ENCODE measurements around the gene AKR1C3. TPM values are rescaled to one million over a fixed set of nuclear protein-coding genes. Genes with fewer than 3 reads are reported as not detected.
"Not testable (repeated sequence)": the region's sequence is repeated elsewhere in the genome, so short reads cannot be mapped to it uniquely, and the experiment has no call there.

AKR1C3 gene
- total RNA-seq, 2 experiments from 2014 or later: not detected

GRCh38 chr10:5047912-5048628, 46.1 kb upstream of the AKR1C3 start:
- no peak for TF ChIP-seq CTCF (conservative IDR thresholded peaks at IDR 0.05; ENCODE audit: low read length)
- TF ChIP-seq EZH2phosphoT487 (IDR thresholded peaks at IDR 0.05; ENCODE audit: borderline replicate concordance, low read depth, low read length): no peak
- Histone ChIP-seq H3K9me3 (ENCODE audit: low read length) (no peaks in the 10 kb centered on the region), H3K27ac (ENCODE audit: low read depth, low read length, poor library complexity, severe bottlenecking) (no peak overlapping the region), H3K79me2 (ENCODE audit: insufficient read depth, low read depth, low read length) (no peaks in the 10 kb centered on the region), H3K4me2 (ENCODE audit: low read length) (no peak overlapping the region), H3K4me1 (ENCODE audit: insufficient read depth, low read length, poor library complexity, severe bottlenecking) (no peaks in the 10 kb centered on the region), H3K36me3 (ENCODE audit: insufficient read depth, low read length) (no peaks in the 10 kb centered on the region), H2AFZ (ENCODE audit: low read length) (no peak overlapping the region), H4K20me1 (ENCODE audit: insufficient read depth, low read length) (no peaks in the 10 kb centered on the region), H3K9me2 (ENCODE audit: insufficient read depth, low read length) (no peaks in the 10 kb centered on the region), H3K4me3 (ENCODE audit: low read depth, low read length, poor library complexity, severe bottlenecking) (no peak overlapping the region)
- POLR2A ChIA-PET: interaction anchor here (0.6 kb wide), 1 partner anchor 121 kb away, joined by 3 read pairs; no protein-coding TSS in a partner anchor
- DNase-seq (ENCODE audit: low spot score): no peak
- no TSS peak for BruUV-seq (replicated peaks)
- intact Hi-C loops (cut with micrococcal nuclease; ENCODE audit: unreplicated experiment): no loop called here
- CTCF ChIA-PET (ENCODE audit: unreplicated experiment): no interaction called here

- H4K20me1 ChIP-seq (ENCODE audit: insufficient read depth, low read length); intact Hi-C loops (cut with micrococcal nuclease; ENCODE audit: unreplicated experiment); H2AFZ ChIP-seq (ENCODE audit: low read length); H3K4me3 ChIP-seq (ENCODE audit: low read depth, low read length, poor library complexity, severe bottlenecking); H3K27ac ChIP-seq (ENCODE audit: low read depth, low read length, poor library complexity, severe bottlenecking); H3K9me3 ChIP-seq (ENCODE audit: low read length); DNase-seq (ENCODE audit: low spot score); BruUV-seq (replicated peaks); H3K4me2 ChIP-seq (ENCODE audit: low read length); POLR2A ChIA-PET; H3K79me2 ChIP-seq (ENCODE audit: insufficient read depth, low read depth, low read length); H3K36me3 ChIP-seq (ENCODE audit: insufficient read depth, low read length); CTCF ChIA-PET (ENCODE audit: unreplicated experiment); H3K4me1 ChIP-seq (ENCODE audit: insufficient read depth, low read length, poor library complexity, severe bottlenecking); H3K9me2 ChIP-seq (ENCODE audit: insufficient read depth, low read length): not testable (repeated sequence)
These were observed 41.2 kb upstream of the AKR1C3 start for GRCh38 chr10:5052951-5053500.

GRCh38 chr10:5054831-5055230, 39.4 kb upstream of the AKR1C3 start:
- H2AFZ ChIP-seq (ENCODE audit: low read length); H4K20me1 ChIP-seq (ENCODE audit: insufficient read depth, low read length); H3K9me3 ChIP-seq (ENCODE audit: low read length); DNase-seq (ENCODE audit: low spot score); BruUV-seq (replicated peaks); H3K4me1 ChIP-seq (ENCODE audit: insufficient read depth, low read length, poor library complexity, severe bottlenecking); H3K27ac ChIP-seq (ENCODE audit: low read depth, low read length, poor library complexity, severe bottlenecking); H3K4me3 ChIP-seq (ENCODE audit: low read depth, low read length, poor library complexity, severe bottlenecking); H3K4me2 ChIP-seq (ENCODE audit: low read length); H3K36me3 ChIP-seq (ENCODE audit: insufficient read depth, low read length); H3K9me2 ChIP-seq (ENCODE audit: insufficient read depth, low read length); intact Hi-C loops (cut with micrococcal nuclease; ENCODE audit: unreplicated experiment); POLR2A ChIA-PET; H3K79me2 ChIP-seq (ENCODE audit: insufficient read depth, low read depth, low read length); CTCF ChIA-PET (ENCODE audit: unreplicated experiment): not testable (repeated sequence)

- H3K4me2 ChIP-seq (ENCODE audit: low read length); H3K27ac ChIP-seq (ENCODE audit: low read depth, low read length, poor library complexity, severe bottlenecking); H4K20me1 ChIP-seq (ENCODE audit: insufficient read depth, low read length); DNase-seq (ENCODE audit: low spot score); H3K79me2 ChIP-seq (ENCODE audit: insufficient read depth, low read depth, low read length); POLR2A ChIA-PET; CTCF ChIA-PET (ENCODE audit: unreplicated experiment); BruUV-seq (replicated peaks); H2AFZ ChIP-seq (ENCODE audit: low read length); H3K4me3 ChIP-seq (ENCODE audit: low read depth, low read length, poor library complexity, severe bottlenecking); intact Hi-C loops (cut with micrococcal nuclease; ENCODE audit: unreplicated experiment); H3K36me3 ChIP-seq (ENCODE audit: insufficient read depth, low read length); H3K9me2 ChIP-seq (ENCODE audit: insufficient read depth, low read length); H3K4me1 ChIP-seq (ENCODE audit: insufficient read depth, low read length, poor library complexity, severe bottlenecking); H3K9me3 ChIP-seq (ENCODE audit: low read length): not testable (repeated sequence)
These were observed 34.9 kb upstream of the AKR1C3 start for GRCh38 chr10:5059267-5059666.

GRCh38 chr10:5060791-5061190, 33.4 kb upstream of the AKR1C3 start:
- BruUV-seq (replicated peaks); H2AFZ ChIP-seq (ENCODE audit: low read length); H3K4me3 ChIP-seq (ENCODE audit: low read depth, low read length, poor library complexity, severe bottlenecking); H3K36me3 ChIP-seq (ENCODE audit: insufficient read depth, low read length); H3K4me2 ChIP-seq (ENCODE audit: low read length); DNase-seq (ENCODE audit: low spot score); intact Hi-C loops (cut with micrococcal nuclease; ENCODE audit: unreplicated experiment); CTCF ChIA-PET (ENCODE audit: unreplicated experiment); POLR2A ChIA-PET; H3K9me3 ChIP-seq (ENCODE audit: low read length); H3K79me2 ChIP-seq (ENCODE audit: insufficient read depth, low read depth, low read length); H3K27ac ChIP-seq (ENCODE audit: low read depth, low read length, poor library complexity, severe bottlenecking); H3K9me2 ChIP-seq (ENCODE audit: insufficient read depth, low read length); H3K4me1 ChIP-seq (ENCODE audit: insufficient read depth, low read length, poor library complexity, severe bottlenecking); H4K20me1 ChIP-seq (ENCODE audit: insufficient read depth, low read length): not testable (repeated sequence)
